GM19328 (cell line): ENCODE data around the gene KLF13.

Experiments used
- ATAC-seq: cut with Tn5 transposase; IDR thresholded peaks from one replicate; pipeline ENCODE4 v1.9.1; 2021; ENCODE audit warnings: mild to moderate bottlenecking, moderate library complexity; ENCODE audit not compliant: unreplicated experiment

Gene KLF13

DNA sequence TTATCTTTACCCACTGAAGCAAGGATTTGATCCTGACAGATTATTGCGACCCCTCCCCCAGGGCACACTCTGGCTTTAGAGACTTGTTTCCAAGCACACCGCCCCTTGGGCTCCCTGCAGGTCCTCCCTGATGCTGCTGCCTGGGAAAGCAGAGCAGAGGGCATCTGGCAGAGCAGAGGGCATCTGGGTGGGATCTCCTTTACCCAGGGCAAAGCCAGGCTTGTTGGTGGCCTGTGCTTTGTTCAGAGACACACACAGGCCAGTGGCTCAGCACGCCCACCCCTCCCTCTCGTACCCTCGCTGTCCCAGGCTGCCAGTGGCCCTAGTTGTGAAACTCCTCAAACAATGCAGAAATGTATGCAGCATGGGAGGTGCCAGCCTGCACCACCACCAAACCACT, 4.8 kb downstream of the KLF13 start:
- ATAC-seq = no peak

- ATAC-seq = no peak
Observed at GRCh38 chr15:31332020-31332680, 5.5 kb downstream of the KLF13 start.

DNA sequence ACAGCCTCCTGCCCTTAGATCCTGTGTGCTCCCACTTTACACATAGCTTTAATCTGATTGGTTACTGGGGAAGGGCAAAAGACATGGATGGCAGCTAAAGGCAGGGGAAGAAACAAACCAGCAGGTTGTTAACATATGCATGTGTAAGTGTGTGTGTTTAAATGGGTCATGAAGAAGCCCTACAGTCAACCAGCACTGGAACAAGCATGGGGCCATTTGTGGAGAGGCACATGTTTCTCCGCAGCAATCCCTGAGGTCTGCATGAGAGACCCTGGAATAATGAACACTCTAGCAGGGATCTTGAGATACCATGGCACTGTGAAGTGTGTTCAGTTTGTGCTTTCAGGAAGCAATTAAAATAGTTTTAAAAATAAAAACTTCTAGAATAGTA, 6.0 kb downstream of the KLF13 start:
- ATAC-seq = no peak

- ATAC-seq = no peak
Observed at GRCh38 chr15:31333119-31333518, 6.5 kb downstream of the KLF13 start.

DNA sequence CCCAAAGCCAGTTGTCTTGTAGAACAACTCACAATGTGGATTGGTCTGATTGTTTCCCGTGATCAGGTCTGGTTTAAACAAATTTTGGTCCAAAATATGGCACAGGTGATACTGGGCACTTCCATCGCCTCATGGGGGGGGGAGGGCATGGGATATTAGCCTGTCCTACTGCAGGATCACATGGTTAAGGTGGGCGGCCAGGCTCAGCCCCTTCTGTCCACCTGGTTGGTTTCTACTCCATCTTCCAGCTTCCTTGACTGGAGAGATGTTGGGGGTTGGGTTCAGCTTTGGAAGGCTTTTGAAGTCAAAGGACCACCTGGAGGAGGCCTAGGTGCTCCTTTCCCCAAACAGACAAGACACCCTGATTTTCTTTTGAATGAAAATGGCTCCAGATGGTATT, 7.2 kb downstream of the KLF13 start:
- no peak for ATAC-seq

- no peak for ATAC-seq
Observed at GRCh38 chr15:31335989-31336592, 9.5 kb downstream of the KLF13 start.

- no peak for ATAC-seq
Observed at GRCh38 chr15:31336593-31337295, 10.1 kb downstream of the KLF13 start.

DNA sequence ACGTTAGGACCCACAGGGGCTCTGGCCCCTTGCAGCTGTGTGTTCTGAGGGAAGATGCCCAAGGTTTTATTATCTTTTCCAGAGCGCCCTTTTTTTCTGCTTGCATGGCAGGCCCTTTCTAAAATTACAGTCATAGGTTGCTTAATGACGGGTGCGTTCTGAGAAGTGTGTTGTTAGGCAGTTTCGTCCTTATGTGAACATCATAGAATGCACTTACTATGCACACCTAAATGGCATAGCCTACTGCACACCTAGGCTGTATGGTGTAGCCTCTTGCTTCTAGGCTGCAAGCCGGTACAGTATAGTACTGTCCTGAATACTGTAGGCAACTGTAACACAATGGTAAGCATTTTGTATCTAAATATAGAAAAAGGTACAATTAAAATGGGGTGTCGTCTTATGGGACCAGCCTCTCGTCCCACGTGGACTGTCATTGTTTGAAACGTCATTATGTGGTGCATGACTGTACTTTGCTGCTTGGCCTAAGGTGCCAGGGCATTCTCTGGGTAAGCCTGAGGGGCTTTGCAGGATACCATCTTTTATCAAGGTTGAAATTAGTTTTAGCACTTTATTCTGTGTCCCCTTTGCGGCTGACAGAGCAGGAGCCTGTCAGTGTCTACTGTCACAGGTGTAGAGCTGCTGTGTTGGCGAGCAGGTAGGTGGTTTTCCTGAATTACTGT, 10.9 kb downstream of the KLF13 start:
- ATAC-seq = no peak

DNA sequence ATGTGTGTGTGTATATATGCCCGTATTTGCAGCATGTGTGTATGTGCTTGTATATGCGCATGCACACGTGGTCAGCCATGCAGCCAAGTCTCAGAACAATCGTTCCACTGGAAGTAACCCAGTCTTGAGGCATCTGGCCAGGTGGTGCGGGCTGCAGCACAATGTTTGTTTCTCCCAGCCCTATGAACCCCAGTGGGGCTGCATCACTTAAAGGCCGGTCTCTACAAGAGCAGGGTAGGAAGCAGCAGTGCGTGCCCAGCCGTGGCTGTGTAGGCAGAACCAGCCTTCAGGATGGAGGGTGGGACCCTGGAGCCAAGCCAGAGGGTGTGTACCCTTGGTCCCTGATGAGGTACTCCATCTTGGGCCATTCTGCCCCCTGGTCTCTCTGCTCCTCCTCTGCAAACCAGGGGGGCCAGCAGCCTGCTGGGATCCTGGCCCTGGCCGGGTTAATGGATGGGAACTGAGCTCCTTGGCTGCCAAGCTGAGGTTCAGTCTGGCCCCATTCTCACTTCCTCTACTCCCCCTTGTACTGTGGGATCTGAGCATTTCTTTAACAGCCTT, 11.8 kb downstream of the KLF13 start:
- ATAC-seq = no peak

- no peak for ATAC-seq
Observed at GRCh38 chr15:31338879-31339557, 12.4 kb downstream of the KLF13 start.

- ATAC-seq = no peak
Observed at GRCh38 chr15:31339558-31339895, 12.9 kb downstream of the KLF13 start.

GRCh38 chr15:31340047-31340446, 13.4 kb downstream of the KLF13 start:
- ATAC-seq = no peak

DNA sequence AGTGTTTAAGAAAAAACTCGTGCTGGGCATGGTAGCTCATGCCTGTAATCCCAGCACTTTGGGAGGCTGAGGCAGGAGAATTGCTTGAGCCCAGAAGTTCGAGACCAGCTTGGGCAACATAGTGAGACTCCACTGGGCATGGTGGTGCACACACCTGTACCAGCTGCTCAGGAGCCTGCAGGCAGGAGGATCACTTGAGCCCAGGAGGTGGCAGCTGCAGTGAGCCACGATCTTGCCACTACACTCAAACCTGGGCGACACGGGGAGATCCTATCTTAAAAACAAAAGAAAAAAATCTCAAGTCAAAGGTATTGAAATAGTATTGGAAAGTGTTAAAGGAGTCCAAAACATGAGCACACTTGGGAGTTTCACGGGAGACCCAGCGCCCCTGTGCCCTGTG, 14.0 kb downstream of the KLF13 start:
- no peak for ATAC-seq

- no peak for ATAC-seq
Observed at GRCh38 chr15:31341071-31341470, 14.4 kb downstream of the KLF13 start.

GRCh38 chr15:31341496-31342195, 15.0 kb downstream of the KLF13 start:
- ATAC-seq = no peak

- ATAC-seq = no peak
Observed at GRCh38 chr15:31342381-31342780, 15.7 kb downstream of the KLF13 start.

DNA sequence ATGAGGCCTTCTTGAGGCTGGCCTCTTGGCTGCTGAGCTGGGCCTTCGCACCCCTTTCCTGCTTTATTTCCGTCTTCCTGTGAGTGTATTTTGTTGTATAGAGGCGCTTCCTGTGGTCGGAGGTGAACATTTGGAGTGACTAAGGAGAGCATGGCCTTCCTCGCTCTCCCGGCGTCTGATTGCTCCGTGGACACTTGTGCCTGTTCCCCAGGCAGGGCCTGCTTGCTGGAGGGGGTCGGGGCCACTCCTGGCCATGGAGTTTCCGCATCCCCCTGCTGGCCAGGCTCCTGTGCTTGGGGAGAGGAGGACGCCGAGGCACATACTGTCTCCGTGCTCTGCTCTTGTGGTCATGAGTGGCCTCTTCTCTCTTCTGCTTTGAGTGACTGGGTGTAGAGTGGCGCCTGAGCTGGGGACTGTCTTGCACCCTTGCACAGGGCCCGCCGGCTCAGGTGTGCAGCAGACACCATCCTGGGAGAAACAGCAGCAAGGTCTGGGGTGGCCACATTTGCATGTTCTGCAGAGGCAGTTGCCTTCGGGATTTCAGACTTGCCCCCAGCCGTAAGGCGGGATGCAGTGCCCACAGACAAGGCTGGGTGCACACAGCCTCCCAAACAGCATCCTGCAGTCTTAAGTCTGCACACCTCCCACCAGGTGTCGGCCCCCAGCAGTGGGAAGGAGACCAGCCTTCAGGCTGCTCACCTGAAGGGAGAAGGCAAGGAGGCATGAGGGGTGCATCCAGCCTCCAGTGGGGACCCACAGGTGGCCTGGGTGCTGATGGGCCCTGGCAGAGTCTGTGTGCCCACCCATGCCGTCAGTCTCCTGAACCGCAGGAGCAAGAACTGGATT, 16.4 kb downstream of the KLF13 start:
- no peak for ATAC-seq

DNA sequence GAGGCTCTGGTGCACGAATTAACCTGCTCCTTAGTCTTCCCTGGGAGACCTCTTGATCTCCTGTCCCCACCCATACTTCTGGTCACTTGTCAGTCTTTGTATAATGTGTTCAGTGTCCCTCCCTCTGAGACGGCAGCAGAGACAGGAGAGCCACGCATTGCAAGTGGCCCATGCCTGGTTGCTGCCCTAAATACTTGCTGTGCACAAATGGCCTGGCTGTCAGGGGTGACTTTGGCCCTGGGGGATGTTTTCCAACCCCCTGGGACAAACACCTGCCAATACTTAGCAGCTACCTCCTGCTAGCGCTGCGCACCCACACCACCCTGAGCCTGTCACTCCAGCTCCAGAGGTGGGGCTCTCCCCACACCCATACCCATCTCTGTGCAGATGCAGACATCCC, 17.2 kb downstream of the KLF13 start:
- ATAC-seq = no peak

DNA sequence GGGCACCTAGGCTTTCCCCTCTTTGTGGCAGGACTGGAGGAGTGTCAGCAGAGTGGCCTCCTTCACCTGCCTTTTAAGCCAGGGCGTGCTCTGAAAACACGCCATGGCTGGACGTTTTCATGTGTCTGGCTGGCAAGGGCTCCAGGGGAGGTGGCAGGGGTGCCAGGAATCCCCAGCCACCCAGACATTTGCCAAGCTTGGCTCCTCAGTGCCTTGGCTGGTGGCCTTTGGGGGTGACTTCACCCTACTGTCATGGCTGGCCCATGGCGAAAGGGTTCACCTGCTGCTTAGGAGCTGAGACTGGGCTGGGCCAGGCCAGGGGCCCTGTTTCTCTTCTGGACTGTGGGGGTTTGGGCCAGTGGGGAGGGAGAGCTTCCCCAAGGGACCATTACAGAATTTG, 17.6 kb downstream of the KLF13 start:
- ATAC-seq = no peak
